ENCODE results near the gene DNAJC15.
A peak's percentile ranks its signal among the peaks of the same experiment; 100 is the strongest.

The DNAJC15 gene

GRCh38 chr13:42991898-42992763 lies 31.3 kb upstream of the DNAJC15 start, which contains the start of gene EPSTI1 (continued):
- no peak for TF ChIP-seq ZNF449 (tag by site-specific recombination; IDR thresholded peaks at IDR 0.05)
- no peak for TF ChIP-seq ZNF266 (tag by site-specific recombination; IDR thresholded peaks at IDR 0.05; ENCODE audit: low read depth)
- TF ChIP-seq, protein P1, sequence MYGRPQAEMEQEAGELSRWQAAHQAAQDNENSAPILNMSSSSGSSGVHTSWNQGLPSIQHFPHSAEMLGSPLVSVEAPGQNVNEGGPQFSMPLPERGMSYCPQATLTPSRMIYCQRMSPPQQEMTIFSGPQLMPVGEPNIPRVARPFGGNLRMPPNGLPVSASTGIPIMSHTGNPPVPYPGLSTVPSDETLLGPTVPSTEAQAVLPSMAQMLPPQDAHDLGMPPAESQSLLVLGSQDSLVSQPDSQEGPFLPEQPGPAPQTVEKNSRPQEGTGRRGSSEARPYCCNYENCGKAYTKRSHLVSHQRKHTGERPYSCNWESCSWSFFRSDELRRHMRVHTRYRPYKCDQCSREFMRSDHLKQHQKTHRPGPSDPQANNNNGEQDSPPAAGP (tag by site-specific recombination; IDR thresholded peaks at IDR 0.05): no peak
- no peak for TF ChIP-seq OSR2 (tag by site-specific recombination; IDR thresholded peaks at IDR 0.05)
- TF ChIP-seq ZNF214 (tag by site-specific recombination; IDR thresholded peaks at IDR 0.05; ENCODE audit: borderline replicate concordance): no peak
- no peak for TF ChIP-seq ZNF548 (tag by site-specific recombination; IDR thresholded peaks at IDR 0.05)
- no peak for TF ChIP-seq ZBTB1 (tag by site-specific recombination; IDR thresholded peaks at IDR 0.05)
- no peak for TF ChIP-seq KLF10 (tag by site-specific recombination; IDR thresholded peaks at IDR 0.05)
- TF ChIP-seq ZNF248 (tag by site-specific recombination; IDR thresholded peaks at IDR 0.05): no peak
- no peak for TF ChIP-seq PRDM1 (tag by site-specific recombination; IDR thresholded peaks at IDR 0.05)
- no peak for TF ChIP-seq ZEB2 (tag by site-specific recombination; IDR thresholded peaks at IDR 0.05)
- TF ChIP-seq GLIS2 (tag by site-specific recombination; IDR thresholded peaks at IDR 0.05): peak; percentile 84
- no peak for TF ChIP-seq ZBTB21 (tag by site-specific recombination; IDR thresholded peaks at IDR 0.05)
- TF ChIP-seq ZNF623 (tag by site-specific recombination; IDR thresholded peaks at IDR 0.05): no peak
- no peak for TF ChIP-seq ZNF433 (tag by site-specific recombination; IDR thresholded peaks at IDR 0.05; ENCODE audit: low read depth)
- no peak for TF ChIP-seq ZNF274 (IDR thresholded peaks at IDR 0.05; ENCODE audit: low read length)
- TF ChIP-seq ZNF274 (tag by site-specific recombination; IDR thresholded peaks at IDR 0.05; ENCODE audit: borderline replicate concordance): no peak
- TF ChIP-seq, protein P2, sequence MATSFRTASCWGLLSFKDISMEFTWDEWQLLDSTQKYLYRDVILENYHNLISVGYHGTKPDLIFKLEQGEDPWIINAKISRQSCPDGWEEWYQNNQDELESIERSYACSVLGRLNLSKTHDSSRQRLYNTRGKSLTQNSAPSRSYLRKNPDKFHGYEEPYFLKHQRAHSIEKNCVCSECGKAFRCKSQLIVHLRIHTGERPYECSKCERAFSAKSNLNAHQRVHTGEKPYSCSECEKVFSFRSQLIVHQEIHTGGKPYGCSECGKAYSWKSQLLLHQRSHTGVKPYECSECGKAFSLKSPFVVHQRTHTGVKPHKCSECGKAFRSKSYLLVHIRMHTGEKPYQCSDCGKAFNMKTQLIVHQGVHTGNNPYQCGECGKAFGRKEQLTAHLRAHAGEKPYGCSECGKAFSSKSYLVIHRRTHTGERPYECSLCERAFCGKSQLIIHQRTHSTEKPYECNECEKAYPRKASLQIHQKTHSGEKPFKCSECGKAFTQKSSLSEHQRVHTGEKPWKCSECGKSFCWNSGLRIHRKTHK (tag by site-specific recombination; IDR thresholded peaks at IDR 0.05): no peak
- TF ChIP-seq ZNF423 (tag by site-specific recombination; IDR thresholded peaks at IDR 0.05): no peak
- TF ChIP-seq ZNF211 (tag by site-specific recombination; IDR thresholded peaks at IDR 0.05; ENCODE audit: low read depth): no peak
- TF ChIP-seq ZNF776 (tag by site-specific recombination; IDR thresholded peaks at IDR 0.05; ENCODE audit: borderline replicate concordance): no peak
- no peak for TF ChIP-seq ZNF664 (tag by site-specific recombination; IDR thresholded peaks at IDR 0.05)
- peak; percentile 86 for TF ChIP-seq GLIS1 (tag by site-specific recombination; IDR thresholded peaks at IDR 0.05)
- peak; percentile 67 for TF ChIP-seq ZIC2 (tag by site-specific recombination; IDR thresholded peaks at IDR 0.05)
- TF ChIP-seq ZBTB20 (tag by site-specific recombination; IDR thresholded peaks at IDR 0.05): peak; percentile 82

DNA sequence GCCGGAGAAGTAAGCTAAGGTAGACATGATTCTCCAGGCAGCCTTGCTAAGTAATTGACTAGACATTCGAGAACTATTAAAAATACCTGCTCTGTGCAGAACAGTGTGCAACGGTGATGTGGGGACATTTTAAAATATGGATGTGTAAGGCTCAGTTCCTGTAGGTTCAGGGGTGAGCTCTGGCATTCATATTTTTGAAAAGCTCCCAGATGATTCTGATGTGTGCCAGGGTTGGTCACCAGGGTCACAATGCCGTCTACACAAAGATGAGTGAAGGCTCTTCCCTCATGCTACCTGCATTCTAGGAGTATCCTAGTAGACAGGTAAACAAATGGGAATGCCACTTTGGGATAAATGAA lies 30.6 kb upstream of the DNAJC15 start:
- ChIA-PET POLR2A (interaction anchor here (1.3 to 1.4 kb wide), 2 partner anchors 29 to 62 kb away, joined by 3 to 5 read pairs; no protein-coding TSS in a partner anchor), CTCF (interaction anchor here (1.2 kb wide), 1 partner anchor 23 kb away, joined by 3 read pairs; no protein-coding TSS in a partner anchor)
- Histone ChIP-seq H3K36me3 (ENCODE audit: control insufficient read depth in 2 of 2, insufficient read depth in 1 of 2, low read length in 2 of 2) (no peaks in the 10 kb centered on the region), H3K4me1 (ENCODE audit: control insufficient read depth, insufficient read depth, low read length) (no peaks in the 10 kb centered on the region), H3K4me3 (ENCODE audit: low read depth, low read length) (no peak overlapping the region), H3K9me3 (ENCODE audit: control insufficient read depth, insufficient read depth, low read depth, low read length) (no peaks in the 10 kb centered on the region), H3K27ac (ENCODE audit: extremely low read depth, low read depth, low read length) (no peak overlapping the region)
- TF ChIP-seq ZNF211 (tag by site-specific recombination; IDR thresholded peaks at IDR 0.05; ENCODE audit: low read depth): no peak
- TF ChIP-seq ZNF518A (tag by site-specific recombination; conservative IDR thresholded peaks at IDR 0.05; ENCODE audit: low read depth): no peak
- no peak for TF ChIP-seq HOXD13 (CRISPR knock-in tag; IDR thresholded peaks at IDR 0.05; ENCODE audit: borderline replicate concordance)

All from HEK293 (cell line).